ENCODE results near the gene POPDC3. TPM values are rescaled to one million over a fixed set of nuclear protein-coding genes. Genes with fewer than 3 reads are reported as not detected.

Gene POPDC3
- total RNA-seq, 1 experiment from 2014 or later = 24.2 TPM

DNA sequence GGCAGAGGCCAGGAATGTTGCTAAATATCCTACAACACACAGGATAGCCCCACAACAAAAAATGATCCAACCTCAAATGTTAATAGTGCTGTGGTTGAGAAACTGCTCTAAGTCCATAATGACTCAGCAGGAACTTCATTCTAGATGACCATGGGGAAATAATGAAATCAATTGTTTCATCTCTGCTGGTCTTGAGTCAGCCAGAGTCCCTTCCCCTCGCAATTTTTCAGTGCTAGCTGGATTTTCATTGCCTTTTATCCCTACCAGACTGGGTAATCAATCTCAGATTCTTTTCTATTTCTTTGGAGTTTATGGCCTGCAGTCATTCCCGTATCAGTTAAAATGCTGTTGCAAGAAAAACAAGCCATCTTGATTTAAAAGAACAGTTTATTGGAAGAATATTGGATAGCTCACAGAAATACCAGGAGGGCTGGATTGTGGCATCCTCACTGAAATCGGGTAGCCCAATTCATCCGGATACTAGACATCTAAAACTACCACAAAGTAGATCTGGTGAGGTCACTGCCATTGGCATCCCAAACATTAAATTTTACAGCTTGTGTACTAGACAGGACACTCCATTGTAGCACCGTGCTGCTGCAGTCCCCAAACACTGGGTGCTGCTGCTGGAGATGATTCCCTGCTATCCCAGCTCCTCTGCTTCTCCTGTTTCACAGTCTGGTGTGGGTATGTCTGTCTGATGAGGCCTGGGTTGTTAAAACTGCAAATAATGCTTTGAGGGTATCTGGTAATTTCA is 30.3 kb upstream of the POPDC3 start:
- H3F3A ChIP-seq (ENCODE audit: insufficient read depth, low read depth) = peaks cover 16% of the 10 kb centered on the region
- H3K4me2 ChIP-seq = peak overlapping the region; percentile 60
- DNase-seq = peak; percentile 7 to 83
- no peaks in the 10 kb centered on the region for H4K20me1 ChIP-seq (ENCODE audit: insufficient read depth)
- H3K4me3 ChIP-seq = no peak overlapping the region
- H3K4me1 ChIP-seq (replicated peaks; ENCODE audit: insufficient read depth) = peaks cover 41% of the 10 kb centered on the region
- ChIA-PET POLR2A (ENCODE audit: unreplicated experiment) (interaction anchor here (0.6 kb wide), 2 partner anchors 782 to 1589 kb away, joined by 4 to 5 read pairs; no protein-coding TSS in a partner anchor), CTCF (no interaction called here)
- H2AFZ ChIP-seq = peak overlapping the region; percentile 71
- peaks cover 9% of the 10 kb centered on the region for H3K9me3 ChIP-seq (ENCODE audit: insufficient read depth, low read depth)
- no peaks in the 10 kb centered on the region for H3K79me2 ChIP-seq (ENCODE audit: low read depth)
- no peaks in the 10 kb centered on the region for H3K9me2 ChIP-seq (ENCODE audit: insufficient read depth)
- H3K36me3 ChIP-seq (ENCODE audit: low read depth) = no peaks in the 10 kb centered on the region
- intact Hi-C loops (cut with micrococcal nuclease; ENCODE audit: unreplicated experiment) = no loop called here
- BruUV-seq (replicated peaks) = TSS peak; percentile 82
- H3K27ac ChIP-seq = peak overlapping the region; percentile 96
- TF ChIP-seq EZH2 (IDR thresholded peaks at IDR 0.05; ENCODE audit: low read depth) = no peak
- TF ChIP-seq, protein P1, sequence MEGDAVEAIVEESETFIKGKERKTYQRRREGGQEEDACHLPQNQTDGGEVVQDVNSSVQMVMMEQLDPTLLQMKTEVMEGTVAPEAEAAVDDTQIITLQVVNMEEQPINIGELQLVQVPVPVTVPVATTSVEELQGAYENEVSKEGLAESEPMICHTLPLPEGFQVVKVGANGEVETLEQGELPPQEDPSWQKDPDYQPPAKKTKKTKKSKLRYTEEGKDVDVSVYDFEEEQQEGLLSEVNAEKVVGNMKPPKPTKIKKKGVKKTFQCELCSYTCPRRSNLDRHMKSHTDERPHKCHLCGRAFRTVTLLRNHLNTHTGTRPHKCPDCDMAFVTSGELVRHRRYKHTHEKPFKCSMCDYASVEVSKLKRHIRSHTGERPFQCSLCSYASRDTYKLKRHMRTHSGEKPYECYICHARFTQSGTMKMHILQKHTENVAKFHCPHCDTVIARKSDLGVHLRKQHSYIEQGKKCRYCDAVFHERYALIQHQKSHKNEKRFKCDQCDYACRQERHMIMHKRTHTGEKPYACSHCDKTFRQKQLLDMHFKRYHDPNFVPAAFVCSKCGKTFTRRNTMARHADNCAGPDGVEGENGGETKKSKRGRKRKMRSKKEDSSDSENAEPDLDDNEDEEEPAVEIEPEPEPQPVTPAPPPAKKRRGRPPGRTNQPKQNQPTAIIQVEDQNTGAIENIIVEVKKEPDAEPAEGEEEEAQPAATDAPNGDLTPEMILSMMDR (conservative IDR thresholded peaks at IDR 0.05) = no peak
- H3K27me3 ChIP-seq (ENCODE audit: insufficient read depth, low read depth) = no peaks in the 10 kb centered on the region

GRCh38 chr6:105207524-105208269 is 27.9 kb upstream of the POPDC3 start:
- H3K9me2 ChIP-seq (ENCODE audit: insufficient read depth) = no peaks in the 10 kb centered on the region
- no peak overlapping the region for H3K4me2 ChIP-seq
- H4K20me1 ChIP-seq (ENCODE audit: insufficient read depth) = no peaks in the 10 kb centered on the region
- no peaks in the 10 kb centered on the region for H3K27me3 ChIP-seq (ENCODE audit: insufficient read depth, low read depth)
- H3K9me3 ChIP-seq (ENCODE audit: insufficient read depth, low read depth) = peaks cover 9% of the 10 kb centered on the region
- no peak overlapping the region for H3K4me3 ChIP-seq
- ChIA-PET POLR2A (ENCODE audit: unreplicated experiment) (no interaction called here), CTCF (interaction anchor here (0.6 to 0.7 kb wide), 2 partner anchors 13 to 32 kb away, joined by 3 read pairs; no protein-coding TSS in a partner anchor)
- peaks cover 16% of the 10 kb centered on the region for H3F3A ChIP-seq (ENCODE audit: insufficient read depth, low read depth)
- DNase-seq = peak; percentile 3 to 43
- no TSS peak for BruUV-seq (replicated peaks)
- no peak overlapping the region for H3K27ac ChIP-seq
- no peaks in the 10 kb centered on the region for H3K36me3 ChIP-seq (ENCODE audit: low read depth)
- H3K79me2 ChIP-seq (ENCODE audit: low read depth) = no peaks in the 10 kb centered on the region
- H2AFZ ChIP-seq = no peak overlapping the region
- H3K4me1 ChIP-seq (replicated peaks; ENCODE audit: insufficient read depth) = peaks cover 53% of the 10 kb centered on the region
- TF ChIP-seq, protein P1 (conservative IDR thresholded peaks at IDR 0.05) = no peak
- no peak for TF ChIP-seq EZH2 (IDR thresholded peaks at IDR 0.05; ENCODE audit: low read depth)
- intact Hi-C loops (cut with micrococcal nuclease; ENCODE audit: unreplicated experiment) = no loop called here

DNA sequence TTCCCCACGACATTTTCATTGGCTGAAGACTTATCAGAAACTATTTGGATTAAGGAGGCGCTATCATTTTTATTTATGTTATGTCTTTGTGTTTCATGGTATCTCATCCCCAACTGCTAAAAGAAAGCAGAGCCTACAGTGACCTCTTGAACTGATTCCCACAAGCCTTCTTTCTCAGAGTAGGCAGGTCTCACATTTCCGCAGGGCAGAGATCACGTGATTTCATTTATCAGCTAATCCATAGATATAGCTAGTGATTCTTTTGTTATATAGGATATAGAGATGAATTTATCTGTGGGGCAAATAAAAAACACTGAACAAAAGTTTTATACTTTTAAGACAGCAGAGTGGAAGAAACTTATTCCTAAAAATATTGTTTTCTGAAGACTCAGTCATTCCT is 25.0 kb upstream of the POPDC3 start:
- Histone ChIP-seq H3K4me3 (no peak overlapping the region), H2AFZ (no peak overlapping the region), H3K27me3 (ENCODE audit: insufficient read depth, low read depth) (no peaks in the 10 kb centered on the region), H3K36me3 (ENCODE audit: low read depth) (no peaks in the 10 kb centered on the region), H3K9me3 (ENCODE audit: insufficient read depth, low read depth) (peaks cover 9% of the 10 kb centered on the region; the same call in 1 of the 2 replicates), H3F3A (ENCODE audit: insufficient read depth, low read depth) (peaks cover 6% of the 10 kb centered on the region; the same call in 1 of the 2 replicates), H3K9me2 (ENCODE audit: insufficient read depth) (no peaks in the 10 kb centered on the region), H3K79me2 (ENCODE audit: low read depth) (no peaks in the 10 kb centered on the region), H3K27ac (no peak overlapping the region), H3K4me1 (replicated peaks; ENCODE audit: insufficient read depth) (peaks cover 29% of the 10 kb centered on the region), H4K20me1 (ENCODE audit: insufficient read depth) (no peaks in the 10 kb centered on the region), H3K4me2 (no peak overlapping the region)
- intact Hi-C loops (cut with micrococcal nuclease; ENCODE audit: unreplicated experiment) = no loop called here
- no peak for DNase-seq
- POLR2A ChIA-PET (ENCODE audit: unreplicated experiment) = no interaction called here
- no TSS peak for BruUV-seq (replicated peaks)
- no peak for TF ChIP-seq EZH2 (IDR thresholded peaks at IDR 0.05; ENCODE audit: low read depth)
- TF ChIP-seq, protein P1 (conservative IDR thresholded peaks at IDR 0.05) = no peak
- CTCF ChIA-PET = no interaction called here

Data from PC-9 (cell line).